HL-60/S4 (cell line): ENCODE results near the gene PRKD1.
"Not testable (repeated sequence)": the region's sequence is repeated elsewhere in the genome, so short reads cannot be mapped to it uniquely, and the experiment has no call there.

Experiments used
- in situ Hi-C: fragments of 300-500 bp; cut with MboI; formaldehyde crosslinking; loops from 2 replicates; pipeline ENCODE4 v1.14.3; 2022; ENCODE audit warnings: low sequenced_read_pairs

PRKD1 gene

GRCh38 chr14:29840369-29840892 lies 87.2 kb downstream of the PRKD1 start:
- in situ Hi-C loops = not testable (repeated sequence)

- in situ Hi-C loops = not testable (repeated sequence)
Observed at GRCh38 chr14:29839691-29840090, 88.0 kb downstream of the PRKD1 start.

- in situ Hi-C loops = no loop called here
Observed at GRCh38 chr14:29838752-29839151, 88.9 kb downstream of the PRKD1 start.

- in situ Hi-C loops = no loop called here
Observed at GRCh38 chr14:29836395-29836794, 91.3 kb downstream of the PRKD1 start.

- in situ Hi-C loops = no loop called here
Observed at GRCh38 chr14:29832042-29832441, 95.6 kb downstream of the PRKD1 start.

GRCh38 chr14:29829851-29830250 lies 97.8 kb downstream of the PRKD1 start:
- in situ Hi-C loops = no loop called here

- in situ Hi-C loops = no loop called here
Observed at GRCh38 chr14:29823816-29824215, 103.8 kb downstream of the PRKD1 start.

- in situ Hi-C loops = no loop called here
Observed at GRCh38 chr14:29822430-29822709, 105.3 kb downstream of the PRKD1 start.

- in situ Hi-C loops = no loop called here
Observed at GRCh38 chr14:29821661-29822429, 105.8 kb downstream of the PRKD1 start.

GRCh38 chr14:29821242-29821641 lies 106.4 kb downstream of the PRKD1 start:
- in situ Hi-C loops = no loop called here

GRCh38 chr14:29820785-29821184 lies 106.9 kb downstream of the PRKD1 start:
- in situ Hi-C loops = no loop called here

- in situ Hi-C loops = no loop called here
Observed at GRCh38 chr14:29817767-29818405, 109.8 kb downstream of the PRKD1 start.

GRCh38 chr14:29815016-29815674 lies 112.5 kb downstream of the PRKD1 start:
- in situ Hi-C loops = no loop called here

- in situ Hi-C loops = no loop called here
Observed at GRCh38 chr14:29814156-29815015, 113.3 kb downstream of the PRKD1 start.

- in situ Hi-C loops = no loop called here
Observed at GRCh38 chr14:29810682-29811081, 117.0 kb downstream of the PRKD1 start.

- in situ Hi-C loops = no loop called here
Observed at GRCh38 chr14:29810064-29810463, 117.6 kb downstream of the PRKD1 start.

- in situ Hi-C loops = no loop called here
Observed at GRCh38 chr14:29806124-29806517, 121.5 kb downstream of the PRKD1 start.

- in situ Hi-C loops = no loop called here
Observed at GRCh38 chr14:29805415-29806123, 122.1 kb downstream of the PRKD1 start.

GRCh38 chr14:29804481-29805266 lies 123.0 kb downstream of the PRKD1 start:
- in situ Hi-C loops = no loop called here

- in situ Hi-C loops = no loop called here
Observed at GRCh38 chr14:29803045-29803444, 124.6 kb downstream of the PRKD1 start.
